Jurkat, Clone E6-1 (cell line): ENCODE data around the gene TTC23. TPM values are rescaled to one million over a fixed set of nuclear protein-coding genes. Genes with fewer than 3 reads are reported as not detected.

Experiments
- DNase-seq: peaks from one replicate; pipeline ENCODE4 v3.0.0-alpha.2; 2011; ENCODE audit warnings: low read depth, low spot score
- H3K4me3 ChIP-seq: 2 replicates; pipeline ENCODE4 v1.5.1; 2011; ENCODE audit warnings: mild to moderate bottlenecking, low read length, control low read depth, moderate library complexity
- polyA plus RNA-seq: library from polyadenylated mRNA; unstranded; fragments of >200 nt; gene quantifications from one replicate; pipeline ENCODE4 v1.2.1, GENCODE V29; 2012; ENCODE audit warnings: missing spikeins; ENCODE audit not compliant: insufficient read length, insufficient read depth

The TTC23 gene
- polyA plus RNA-seq, result 3.0 TPM

GRCh38 chr15:99249270-99249841, at the start of gene TTC23:
Gene TTC23 (minus strand): TSS chr15:99249581. CDS start chr15:99228712, 20,869 bp downstream.
- H3K4me3 ChIP-seq, result peak within 1 kb of the TSS; percentile 85
- DNase-seq, result no peak

DNA sequence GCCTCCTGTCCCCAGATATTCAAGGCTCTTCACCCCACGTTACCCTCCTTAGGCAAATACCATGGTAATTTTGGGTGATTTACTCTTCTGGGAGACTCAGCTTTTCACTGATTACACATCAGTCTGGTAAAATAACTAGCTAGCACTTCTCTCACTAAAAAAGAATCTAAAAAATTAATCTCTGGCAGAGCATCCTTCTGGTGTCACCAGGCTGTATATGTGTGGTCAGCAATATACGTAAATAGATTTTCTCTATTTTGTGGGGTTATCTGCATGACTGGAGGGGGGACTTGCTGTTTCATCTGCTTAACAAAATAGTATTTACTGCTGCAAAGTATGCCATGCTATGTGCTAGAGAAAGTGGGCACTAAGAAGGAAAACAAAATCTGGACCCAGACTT, 47.0 kb upstream of the TTC23 start:
- DNase-seq, result no peak
- H3K4me3 ChIP-seq, result no peak overlapping the region

DNA sequence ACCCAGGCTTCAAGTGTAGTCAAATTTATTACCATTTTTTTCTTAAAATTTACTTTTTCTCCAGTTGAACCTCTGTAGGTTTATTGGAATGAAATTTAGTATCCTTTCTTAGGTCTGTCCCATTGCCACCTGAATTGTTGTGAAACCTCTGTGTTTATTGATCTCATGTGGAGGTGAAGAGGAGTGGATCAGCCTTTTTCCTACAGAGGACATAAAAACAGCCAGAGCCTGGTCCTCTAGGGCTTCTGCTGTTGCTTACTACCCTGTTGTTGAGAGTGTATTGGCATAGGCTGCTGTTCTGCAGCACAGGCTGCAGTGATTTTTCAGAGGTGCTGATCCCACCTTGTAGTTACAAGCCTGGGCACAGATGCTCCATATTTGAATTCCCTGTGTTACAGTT, 46.5 kb upstream of the TTC23 start:
- DNase-seq, result no peak
- no peak overlapping the region for H3K4me3 ChIP-seq

DNA sequence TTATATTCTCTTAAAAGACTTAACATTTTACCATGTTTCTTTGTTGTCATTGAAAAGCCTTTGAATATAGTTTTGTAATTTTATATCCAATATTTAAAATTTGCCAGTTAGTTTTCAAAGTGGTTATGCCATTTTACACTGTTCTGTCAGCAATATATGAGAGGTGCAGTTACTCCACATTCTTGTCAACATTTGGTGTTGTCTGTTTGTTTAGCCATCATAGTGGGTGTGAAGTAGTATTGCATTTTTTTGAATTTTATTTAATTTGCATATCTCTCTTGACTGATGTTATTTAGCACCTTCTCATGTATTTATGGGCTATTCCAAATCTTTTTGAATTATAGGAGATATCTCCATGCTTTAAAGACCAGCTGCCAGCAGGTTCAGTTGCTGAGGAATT, 42.3 kb upstream of the TTC23 start:
- DNase-seq, result no peak
- H3K4me3 ChIP-seq, result no peak overlapping the region

GRCh38 chr15:99283717-99284116, 34.3 kb upstream of the TTC23 start:
- H3K4me3 ChIP-seq, result no peak overlapping the region

DNA sequence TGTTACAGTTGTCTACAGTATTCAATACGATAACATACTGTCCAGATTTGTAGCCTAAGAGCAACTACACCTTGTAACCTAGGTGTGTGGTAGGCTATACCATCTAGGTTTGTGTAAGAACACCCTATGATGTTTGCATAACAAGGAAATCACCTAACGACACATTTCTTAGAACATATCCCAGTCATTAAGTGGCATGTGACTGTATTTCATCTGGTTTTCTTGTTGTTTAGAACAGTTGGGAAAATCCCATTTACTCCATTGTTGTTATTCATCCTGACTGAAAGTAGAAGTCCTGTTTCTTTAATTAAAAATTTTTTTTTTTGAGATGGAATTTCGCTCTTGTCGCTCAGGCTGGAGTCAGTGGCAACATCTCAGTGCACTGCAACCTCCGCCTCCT, 33.2 kb upstream of the TTC23 start:
- no peak overlapping the region for H3K4me3 ChIP-seq
- DNase-seq, result no peak

More at GRCh38 chr15:99283717-99284116, 34.3 kb upstream of the TTC23 start:
- no peak for DNase-seq

- no peak for DNase-seq
- no peak overlapping the region for H3K4me3 ChIP-seq
Measured at GRCh38 chr15:99282121-99282520, 32.7 kb upstream of the TTC23 start.

DNA sequence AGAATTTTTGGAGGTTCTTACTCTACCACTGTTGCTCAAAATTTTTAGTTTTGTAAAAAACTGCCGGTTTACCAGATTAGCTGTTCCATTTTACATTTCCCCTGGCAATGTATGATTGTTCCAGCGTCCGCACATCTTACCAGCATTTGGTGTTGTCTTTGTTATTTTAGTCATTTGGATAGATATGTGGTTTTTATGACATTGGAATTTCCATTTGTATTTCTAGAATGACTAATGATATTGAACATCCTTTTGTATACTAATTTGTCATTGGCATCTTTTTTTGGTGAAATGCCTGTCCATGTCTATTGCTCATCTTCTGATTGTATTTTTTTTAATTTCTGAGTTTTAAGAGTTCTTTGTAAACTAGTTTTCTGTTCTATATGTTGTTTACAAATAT, 30.4 kb upstream of the TTC23 start:
- peak overlapping the region; percentile 24 for H3K4me3 ChIP-seq
- DNase-seq, result no peak

GRCh38 chr15:99279290-99279689, 29.9 kb upstream of the TTC23 start:
- peak; percentile 97 for DNase-seq
- H3K4me3 ChIP-seq, result peak overlapping the region; percentile 24

DNA sequence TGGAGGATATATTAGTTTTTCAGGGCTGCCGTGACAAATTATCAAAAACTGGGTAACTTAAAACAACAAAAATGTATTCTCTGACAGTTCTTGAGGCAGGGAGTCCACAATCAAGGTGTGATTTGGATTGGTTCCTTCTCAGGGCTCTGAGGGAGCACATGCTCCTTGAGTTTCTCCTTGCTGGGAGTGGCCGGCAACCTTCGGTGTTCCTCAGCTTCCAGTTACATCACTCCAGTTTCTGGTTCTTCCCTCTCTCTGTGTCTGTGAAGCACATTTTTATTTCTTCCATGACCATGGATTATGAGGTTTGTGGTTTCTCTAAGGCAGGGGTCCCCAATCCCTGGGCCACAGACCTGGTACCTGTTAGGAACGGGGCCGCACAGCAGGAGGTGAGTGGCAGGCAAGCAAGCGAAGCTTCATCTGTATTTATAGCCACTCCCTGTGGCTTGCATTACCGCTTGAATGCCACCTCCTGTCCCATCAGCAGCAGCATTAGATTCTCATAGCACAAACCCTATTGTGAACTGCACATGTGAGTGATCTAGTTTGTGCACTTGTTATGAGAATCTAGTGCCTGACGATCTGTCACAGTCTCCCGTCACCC, 26.2 kb upstream of the TTC23 start:
- DNase-seq, result peak; percentile 90
- peak overlapping the region; percentile 41 for H3K4me3 ChIP-seq

DNA sequence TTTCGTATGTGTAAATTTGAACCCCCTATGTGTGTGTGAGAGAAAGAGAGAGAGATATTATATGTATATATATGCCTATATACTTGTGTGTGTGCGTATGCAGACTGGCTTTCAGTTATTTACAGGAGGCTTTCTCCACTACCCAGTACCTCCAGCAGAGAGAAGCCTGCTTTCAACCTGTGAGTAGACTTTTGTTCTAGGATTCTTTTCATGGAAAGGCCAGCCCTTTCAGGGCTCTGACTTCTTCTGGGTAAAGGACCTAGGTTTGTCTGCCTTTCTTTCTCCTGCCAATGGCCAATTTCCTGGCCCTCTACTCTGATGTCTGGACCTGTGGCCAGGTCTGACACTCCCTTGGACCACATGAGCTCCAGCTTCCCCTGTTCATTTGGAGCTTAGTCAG, 25.7 kb upstream of the TTC23 start:
- no peak for DNase-seq
- H3K4me3 ChIP-seq, result no peak overlapping the region

DNA sequence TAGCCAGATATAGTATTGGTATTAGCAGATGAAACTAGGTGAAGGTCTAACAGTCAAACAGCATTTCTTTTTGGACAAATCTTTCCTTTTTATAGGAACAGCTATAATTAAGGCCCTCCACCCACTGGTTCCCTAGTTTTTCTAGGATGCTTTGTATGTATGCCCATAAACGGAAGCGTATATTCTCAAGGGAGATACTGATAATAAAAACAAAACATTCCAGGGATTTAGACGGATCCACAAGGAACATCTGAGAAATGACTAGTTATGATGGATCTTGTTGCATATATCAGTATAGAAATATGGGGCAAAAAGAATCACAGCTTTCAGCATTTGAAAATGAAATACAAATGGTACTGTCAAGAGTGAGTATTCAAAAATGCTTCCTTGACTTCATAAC, 24.4 kb upstream of the TTC23 start:
- no peak for DNase-seq
- H3K4me3 ChIP-seq, result no peak overlapping the region

- no peak overlapping the region for H3K4me3 ChIP-seq
- no peak for DNase-seq
Measured at GRCh38 chr15:99268431-99268830, 19.1 kb upstream of the TTC23 start.

DNA sequence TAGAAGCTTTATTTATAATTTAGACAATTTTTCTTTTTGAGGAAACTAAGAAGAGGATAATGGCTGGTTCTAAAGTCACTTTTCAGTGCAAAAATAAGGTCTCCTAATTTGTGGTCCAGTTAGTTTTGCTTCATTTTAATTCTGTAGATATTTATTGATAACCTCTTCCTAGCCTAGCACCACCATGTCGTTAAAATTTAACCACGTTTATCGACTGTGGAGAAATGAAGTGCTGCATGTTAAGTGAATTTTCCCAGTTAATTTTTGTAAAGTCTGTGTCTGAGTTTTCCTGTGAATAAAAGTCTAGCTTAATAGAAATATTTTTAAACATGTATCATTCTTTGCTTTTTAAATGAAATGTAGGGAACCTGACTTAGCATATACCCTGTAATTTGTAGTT, 18.6 kb upstream of the TTC23 start:
- no peak for DNase-seq
- H3K4me3 ChIP-seq, result no peak overlapping the region

GRCh38 chr15:99265541-99266070, 16.2 kb upstream of the TTC23 start:
- H3K4me3 ChIP-seq, result no peak overlapping the region
- no peak for DNase-seq

- no peak overlapping the region for H3K4me3 ChIP-seq
- DNase-seq, result no peak
Measured at GRCh38 chr15:99264125-99264524, 14.7 kb upstream of the TTC23 start.

GRCh38 chr15:99257107-99257750, 7.8 kb upstream of the TTC23 start:
- H3K4me3 ChIP-seq, result no peak overlapping the region
- no peak for DNase-seq

DNA sequence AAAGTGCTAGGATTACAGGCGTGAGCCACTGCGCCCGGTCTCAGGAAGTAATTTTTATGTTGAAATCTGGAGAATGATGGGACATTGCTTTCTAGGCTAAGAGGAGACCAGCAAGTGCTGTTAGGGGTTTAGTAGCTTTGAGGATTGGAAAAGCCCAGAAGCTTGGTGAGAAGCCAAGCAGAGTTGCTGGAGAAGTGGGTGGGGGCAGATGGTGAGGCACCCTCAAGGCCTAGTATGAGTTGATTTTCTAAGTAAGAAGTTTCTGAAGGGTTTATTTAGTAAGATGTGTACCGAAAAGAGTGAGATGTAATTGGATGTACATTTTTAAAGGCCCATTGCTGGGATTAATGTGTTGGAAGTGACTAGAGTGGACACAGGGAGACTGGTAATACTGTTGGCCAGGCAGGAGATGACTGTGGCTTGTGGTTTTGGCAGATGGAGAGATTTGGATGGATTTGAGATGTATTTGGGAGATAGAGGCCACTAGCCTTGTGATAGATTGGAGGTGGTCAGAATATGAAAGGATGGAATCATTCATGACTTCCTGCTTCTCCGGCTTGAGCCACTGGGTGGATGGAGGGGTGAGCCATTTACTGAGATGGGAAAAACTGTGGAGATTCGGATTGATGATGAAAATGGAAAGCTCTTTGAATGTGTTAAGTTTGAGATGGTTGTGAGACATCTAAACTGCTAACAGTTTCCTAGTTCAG, 4.2 kb upstream of the TTC23 start:
- no peak for DNase-seq

DNA sequence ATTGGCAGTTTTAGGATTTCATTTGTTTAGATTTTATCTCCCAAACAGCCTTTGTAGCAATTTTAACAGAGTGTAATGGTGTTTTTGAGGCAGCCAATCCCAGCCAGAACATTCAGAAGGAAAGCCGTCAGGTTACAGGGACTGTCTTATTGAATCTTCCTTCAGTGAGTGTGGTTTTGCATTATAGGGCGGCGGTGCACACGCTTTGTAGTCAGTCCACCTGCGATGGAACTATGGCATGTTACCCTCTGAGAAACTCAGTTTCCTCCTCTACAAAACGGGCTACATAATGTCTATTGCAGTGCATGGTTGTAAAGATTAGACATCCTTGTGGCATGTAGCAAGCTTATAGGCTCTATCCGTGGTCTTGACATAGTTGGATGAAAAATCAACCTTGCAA, 2.9 kb upstream of the TTC23 start:
- H3K4me3 ChIP-seq, result peak overlapping the region; percentile 61
- DNase-seq, result no peak

More for the DNA sequence above, 4.2 kb upstream of the TTC23 start:
- H3K4me3 ChIP-seq, result no peak overlapping the region
